K562 (cell line): Measurements from ENCODE around the gene SEMA3C. TPM values are rescaled to one million over a fixed set of nuclear protein-coding genes. Genes with fewer than 3 reads are reported as not detected.

ENCODE experiments used
- ATAC-seq: fragments of 200-7000 bp; cut with Tn5 transposase; 3 replicates; pipeline ENCODE4 v1.9.1; 2020; ENCODE audit warnings: moderate library complexity
- BruUV-seq: library from RNA; stranded (reverse); fragments of 400-500 nt; replicated peaks from 2 replicates; lab custom pipeline; 2021; lab: Mats Ljungman, UMichigan
- CTCF ChIA-PET: fragments of 300-600 bp; formaldehyde crosslinking; extraction: SDS; loops from one replicate; lab custom pipeline; 2021; ENCODE audit warnings: low intra/inter-chr PET ratio; lab: Yijun Ruan, JAX
- POLR2A ChIA-PET: fragments of 300-600, 350-650 bp; sonication (Branson Sonifier 250); formaldehyde crosslinking; extraction: SDS; loops from one replicate; lab custom pipeline; 2021; ENCODE audit warnings: antibody characterized with exemption, inconsistent platforms; lab: Yijun Ruan, JAX
- DNase-seq, 4 experiments: peaks; one replicate each; pipeline versions ENCODE4 v3.0.0 to v3.0.0-alpha.2; 2011 to 2018; ENCODE audit warnings: low spot score in 3 of 4, mixed read lengths in 3 of 4; ENCODE audit errors: extremely low read depth in 1 of 4
- FAIRE-seq: peaks from 2 replicates; lab custom pipeline; 2011; peaks lifted over from hg19 to GRCh38; lab: Jason Lieb, UNC
- H2AFZ ChIP-seq: 2 replicates; pipeline ENCODE4 v1.6.0; 2011; ENCODE audit warnings: low read depth, low read length, control low read depth, inconsistent platforms
- H3K27ac ChIP-seq: fragments of 200-600 bp; 3 replicates; pipeline ENCODE4 v1.8.0; 2011; ENCODE audit warnings: low read depth, mild to moderate bottlenecking, control low read depth, inconsistent platforms, low read length, moderate library complexity, mixed read lengths; ENCODE audit errors: extremely low read depth
- H3K27me3 ChIP-seq, 2 experiments: fragments of 300-600 bp in 1 of 2; 2 replicates in 1 of 2; 3 replicates in 1 of 2; pipeline versions ENCODE4 v1.6.0 to v1.8.0; 2011; ENCODE audit warnings: inconsistent platforms in 2 of 2, low read length in 2 of 2, mild to moderate bottlenecking in 1 of 2, mixed read lengths in 1 of 2, moderate library complexity in 1 of 2; ENCODE audit not compliant: control insufficient read depth in 2 of 2, insufficient read depth in 2 of 2
- H3K36me3 ChIP-seq: fragments of 300-600 bp; 3 replicates; pipeline ENCODE4 v1.8.0; 2011; ENCODE audit warnings: mild to moderate bottlenecking, low read length, inconsistent platforms; ENCODE audit not compliant: control insufficient read depth, insufficient read depth
- H3K4me1 ChIP-seq, 2 experiments: fragments of 200-600 bp in 1 of 2; replicated peaks in 1 of 2; 2 replicates in 1 of 2; 3 replicates in 1 of 2; pipeline versions ENCODE4 v1.5.1 to v1.8.0; 2011; ENCODE audit warnings: inconsistent platforms in 2 of 2, low read length in 2 of 2, mild to moderate bottlenecking in 1 of 2, mixed read lengths in 1 of 2, moderate library complexity in 1 of 2; ENCODE audit not compliant: control insufficient read depth in 2 of 2, insufficient read depth in 2 of 2
- H3K4me2 ChIP-seq: 2 replicates; pipeline ENCODE4 v1.6.1; 2011; ENCODE audit warnings: low read length, control low read depth, inconsistent platforms, mixed read lengths; ENCODE audit not compliant: insufficient read depth
- H3K4me3 ChIP-seq: fragments of 200-600 bp; sonication (generic), shearing (Covaris generic); 2 replicates; pipeline ENCODE4 v1.5.1; 2016; ENCODE audit warnings: control low read depth, inconsistent platforms
- H3K79me2 ChIP-seq: fragments of 200-600 bp; 3 replicates; pipeline ENCODE4 v1.8.0; 2011; ENCODE audit warnings: low read length, inconsistent platforms; ENCODE audit not compliant: control insufficient read depth, insufficient read depth
- H3K9ac ChIP-seq, 2 experiments: 2 replicates each; pipeline versions ENCODE4 v1.6.0 to v1.6.1; 2011; ENCODE audit warnings: low read depth in 2 of 2, low read length in 2 of 2, control low read depth in 1 of 2, inconsistent platforms in 1 of 2, mild to moderate bottlenecking in 1 of 2, mixed read lengths in 1 of 2; ENCODE audit not compliant: insufficient read depth in 1 of 2
- H3K9me1 ChIP-seq: one replicate; pipeline ENCODE4 v1.6.0; 2011; ENCODE audit warnings: inconsistent platforms, mild to moderate bottlenecking, low read length, moderate library complexity; ENCODE audit not compliant: control insufficient read depth, insufficient read depth
- H3K9me3 ChIP-seq: replicated peaks from 2 replicates; pipeline ENCODE4 v1.5.1; 2011; ENCODE audit warnings: low read depth, low read length, inconsistent platforms; ENCODE audit not compliant: control insufficient read depth, insufficient read depth
- H4K20me1 ChIP-seq: replicated peaks from 2 replicates; pipeline ENCODE4 v1.6.1; 2011; ENCODE audit warnings: low read length, inconsistent platforms, mixed read lengths; ENCODE audit not compliant: control insufficient read depth, insufficient read depth
- ASH1L ChIP-seq: fragments of 450-650 bp; IDR thresholded peaks from 2 replicates; pipeline ENCODE4 v1.6.1; 2018; ENCODE audit warnings: borderline replicate concordance, mild to moderate bottlenecking, low read depth; ENCODE audit not compliant: partially characterized antibody
- ATF7 ChIP-seq: fragments of 450-650 bp; IDR thresholded peaks from 2 replicates; pipeline ENCODE4 v1.7.1; 2014; ENCODE audit warnings: mild to moderate bottlenecking, moderate library complexity
- BMI1 ChIP-seq: fragments of 150-350 bp; IDR thresholded peaks from 2 replicates; pipeline ENCODE4 v1.6.1; 2014; ENCODE audit warnings: low read length
- CBX3 ChIP-seq, 2 experiments: IDR thresholded peaks; 1 replicate in 1 of 2; 2 replicates in 1 of 2; pipeline ENCODE4 v1.6.1; 2012; ENCODE audit warnings: inconsistent platforms in 2 of 2, low read length in 2 of 2, borderline replicate concordance in 1 of 2, control low read depth in 1 of 2
- HBP1 ChIP-seq: fragments of 450-650 bp; formaldehyde crosslinking; IDR thresholded peaks from 2 replicates; pipeline ENCODE4 v1.4.0; 2022; ENCODE audit warnings: missing genetic modification characterization
- HDAC1 ChIP-seq, 2 experiments: fragments of 450-650 bp; IDR thresholded peaks; 2 replicates each; pipeline ENCODE4 v1.6.1; 2016 to 2017; ENCODE audit warnings: inconsistent platforms in 1 of 2, mild to moderate bottlenecking in 1 of 2, moderate library complexity in 1 of 2
- NFE2L1 ChIP-seq: fragments of 450-650 bp; IDR thresholded peaks from 2 replicates; pipeline ENCODE4 v1.6.1; 2016; ENCODE audit warnings: missing genetic modification characterization, low read depth, mild to moderate bottlenecking, missing compliant biosample characterization, moderate library complexity, borderline replicate concordance
- SIRT6 ChIP-seq: IDR thresholded peaks from one replicate; pipeline ENCODE4 v1.6.1; 2012; ENCODE audit warnings: low read depth, mild to moderate bottlenecking, control low read depth, inconsistent platforms, low read length, moderate library complexity
- SOX6 ChIP-seq: fragments of 450-650 bp; IDR thresholded peaks from 2 replicates; pipeline ENCODE4 v1.6.1; 2014; ENCODE audit warnings: mild to moderate bottlenecking
- TARDBP ChIP-seq: fragments of 450-650 bp; IDR thresholded peaks from 2 replicates; pipeline ENCODE4 v1.6.1; 2016
- ZNF146 ChIP-seq: IDR thresholded peaks from one replicate; pipeline ENCODE4 v1.6.1; 2018; ENCODE audit warnings: missing compliant biosample characterization; ENCODE audit not compliant: unreplicated experiment
- ZNF384 ChIP-seq: IDR thresholded peaks from 2 replicates; pipeline ENCODE4 v1.6.1; 2012; ENCODE audit warnings: low read depth, low read length, improper control_type of control experiment
- ZNF431 ChIP-seq: sonication (generic); formaldehyde crosslinking; IDR thresholded peaks from 2 replicates; pipeline ENCODE4 v1.8.0; 2022; ENCODE audit warnings: mild to moderate bottlenecking, missing genetic modification reagents
- WGBS: fragments of 100-300 bp; shearing (Covaris generic); methylation state at CpG from one replicate; pipeline ENCODE4 v1.1.6; 2016; ENCODE audit warnings: low coverage, mixed read lengths; ENCODE audit not compliant: insufficient coverage; ENCODE audit errors: missing lambda C conversion rate; 5-methylcytosine and 5-hydroxymethylcytosine counted together
- in situ Hi-C: fragments of 300-500 bp; cut with MboI; formaldehyde crosslinking; loops from 4 replicates; pipeline ENCODE4 v1.15.0; 2018; ENCODE audit warnings: inconsistent platforms, mixed read lengths
- intact Hi-C: fragments of 100-400 bp; cut with micrococcal nuclease; formaldehyde crosslinking; loops from 2 replicates; pipeline ENCODE4 v1.14.2; 2022
- polyA plus RNA-seq, 8 experiments: library from polyadenylated mRNA; depleted of rRNA in 4 of 8; stranded (reverse) in 5 of 8; unstranded in 3 of 8; fragments of >200 nt; fragmentation: Nextera tagmentation in 2 of 8; fragmentation: Illumina TruSeq in 1 of 8; extraction: Ambion mirVana in 2 of 8; extraction: Trizol in 1 of 8; gene quantifications; 2 replicates each; pipeline versions ENCODE4 v1.2.1 to v1.2.3, GENCODE V29; 2011 to 2014; ENCODE audit warnings: inconsistent platforms in 1 of 8, missing spikeins in 1 of 8
- total RNA-seq, 7 experiments: library from RNA; depleted of rRNA in 6 of 7; stranded (reverse); fragments of >200 nt in 6 of 7; fragmentation: Illumina TruSeq in 2 of 7; extraction: Trizol in 2 of 7; gene quantifications; 2 replicates each; pipeline versions ENCODE4 v1.2.1 to v1.2.3, GENCODE V29; 2011 to 2021; ENCODE audit warnings: low replicate concordance in 1 of 7
- TF ChIP-seq, protein P1 (sequence below): fragments of 450-650 bp; formaldehyde crosslinking; IDR thresholded peaks from 2 replicates; pipeline ENCODE4 v1.4.0; 2020; ENCODE audit warnings: mild to moderate bottlenecking, mixed read lengths
- TF ChIP-seq, protein P2 (sequence below): IDR thresholded peaks from 3 replicates; pipeline ENCODE4 v1.6.1; 2011; ENCODE audit warnings: borderline replicate concordance, mild to moderate bottlenecking; ENCODE audit not compliant: insufficient read length, insufficient read depth

Gene SEMA3C
- total and polyA plus RNA-seq, 9 of the 15 experiments (the other 6 are each of a cell fraction or from before 2014, with no cell fraction given) = 0.04 to 0.36 (median 0.12) TPM; not detected in 3

DNA sequence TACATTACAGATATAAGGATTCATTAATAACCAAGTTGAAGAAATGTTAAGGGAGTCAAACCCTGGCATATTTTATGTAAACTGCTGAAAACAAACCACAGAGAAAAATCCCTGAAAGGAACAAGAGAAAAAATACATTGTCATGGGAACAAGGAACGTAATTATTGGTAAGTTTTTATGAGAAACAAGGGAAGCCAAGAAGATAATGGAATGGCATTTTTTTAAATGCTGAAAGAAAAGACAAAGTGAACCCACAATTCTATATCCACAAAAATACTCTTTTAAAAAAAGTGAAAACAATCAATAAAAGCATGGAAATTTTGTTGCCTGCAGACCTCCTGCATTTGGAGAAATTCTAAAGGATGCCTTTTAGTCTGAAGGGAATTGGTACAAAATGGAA is 144.0 kb downstream of the SEMA3C start:
- Histone ChIP-seq H3K27me3 (no peaks in the 10 kb centered on the region), H3K36me3 (no peaks in the 10 kb centered on the region), H3K79me2 (no peaks in the 10 kb centered on the region), H3K4me2 (no peak overlapping the region), H3K27ac (no peak overlapping the region), H2AFZ (no peak overlapping the region), H3K4me1 (no peaks in the 10 kb centered on the region), H3K4me3 (no peak overlapping the region), H3K9me1 (no peaks in the 10 kb centered on the region), H3K9ac (no peak overlapping the region), H3K9me3 (no peaks in the 10 kb centered on the region), H4K20me1 (no peaks in the 10 kb centered on the region; the same call in 1 of the 2 replicates)
- intact Hi-C loops (no loop called here), in situ Hi-C loops (no loop called here)
- FAIRE-seq = no peak
- 0% methylated on average over 1 of the region's 1 CpG for WGBS
- POLR2A ChIA-PET = no interaction called here
- DNase-seq = no peak
- no TSS peak for BruUV-seq
- CTCF ChIA-PET = no interaction called here
- no peak for ATAC-seq
- TF ChIP-seq HDAC1 (IDR thresholded peaks at IDR 0.05) = no peak
- no peak for TF ChIP-seq ZNF146 (CRISPR knock-in tag)
- TF ChIP-seq CBX3 (IDR thresholded peaks at IDR 0.05; ENCODE audit: borderline replicate concordance in 1 of 2, low read length in 2 of 2) = no peak
- TF ChIP-seq BMI1 = no peak
- TF ChIP-seq ASH1L = no peak
- no peak for TF ChIP-seq HBP1 (CRISPR knock-in tag)
- TF ChIP-seq SIRT6 = no peak
- TF ChIP-seq, protein P1, sequence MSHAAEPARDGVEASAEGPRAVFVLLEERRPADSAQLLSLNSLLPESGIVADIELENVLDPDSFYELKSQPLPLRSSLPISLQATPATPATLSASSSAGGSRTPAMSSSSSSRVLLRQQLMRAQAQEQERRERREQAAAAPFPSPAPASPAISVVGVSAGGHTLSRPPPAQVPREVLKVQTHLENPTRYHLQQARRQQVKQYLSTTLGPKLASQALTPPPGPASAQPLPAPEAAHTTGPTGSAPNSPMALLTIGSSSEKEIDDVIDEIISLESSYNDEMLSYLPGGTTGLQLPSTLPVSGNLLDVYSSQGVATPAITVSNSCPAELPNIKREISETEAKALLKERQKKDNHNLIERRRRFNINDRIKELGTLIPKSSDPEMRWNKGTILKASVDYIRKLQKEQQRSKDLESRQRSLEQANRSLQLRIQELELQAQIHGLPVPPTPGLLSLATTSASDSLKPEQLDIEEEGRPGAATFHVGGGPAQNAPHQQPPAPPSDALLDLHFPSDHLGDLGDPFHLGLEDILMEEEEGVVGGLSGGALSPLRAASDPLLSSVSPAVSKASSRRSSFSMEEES (CRISPR knock-in tag) = no peak
- no peak for TF ChIP-seq TARDBP
- TF ChIP-seq ZNF384 = no peak
- TF ChIP-seq ZNF431 (CRISPR knock-in tag) = no peak
- TF ChIP-seq SOX6 = no peak
- TF ChIP-seq, protein P2, sequence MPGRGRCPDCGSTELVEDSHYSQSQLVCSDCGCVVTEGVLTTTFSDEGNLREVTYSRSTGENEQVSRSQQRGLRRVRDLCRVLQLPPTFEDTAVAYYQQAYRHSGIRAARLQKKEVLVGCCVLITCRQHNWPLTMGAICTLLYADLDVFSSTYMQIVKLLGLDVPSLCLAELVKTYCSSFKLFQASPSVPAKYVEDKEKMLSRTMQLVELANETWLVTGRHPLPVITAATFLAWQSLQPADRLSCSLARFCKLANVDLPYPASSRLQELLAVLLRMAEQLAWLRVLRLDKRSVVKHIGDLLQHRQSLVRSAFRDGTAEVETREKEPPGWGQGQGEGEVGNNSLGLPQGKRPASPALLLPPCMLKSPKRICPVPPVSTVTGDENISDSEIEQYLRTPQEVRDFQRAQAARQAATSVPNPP = no peak
- no peak for TF ChIP-seq ATF7
- no peak for TF ChIP-seq NFE2L1 (tag)
